AG09319 (cell line): ENCODE measurements around the gene SLAMF7.

ENCODE experiments used
- DNase-seq: peaks from one replicate; pipeline ENCODE4 v3.0.0-alpha.2; 2010; ENCODE audit warnings: low read depth; ENCODE audit errors: extremely low read depth
- TF ChIP-seq, protein P1 (sequence below): IDR thresholded peaks from 2 replicates; pipeline ENCODE4 v1.5.1; 2011; ENCODE audit warnings: low read depth, mild to moderate bottlenecking, inconsistent platforms, low read length, moderate library complexity

Gene SLAMF7

GRCh38 chr1:160743266-160743665, 4.2 kb downstream of the SLAMF7 start:
- TF ChIP-seq, protein P1, sequence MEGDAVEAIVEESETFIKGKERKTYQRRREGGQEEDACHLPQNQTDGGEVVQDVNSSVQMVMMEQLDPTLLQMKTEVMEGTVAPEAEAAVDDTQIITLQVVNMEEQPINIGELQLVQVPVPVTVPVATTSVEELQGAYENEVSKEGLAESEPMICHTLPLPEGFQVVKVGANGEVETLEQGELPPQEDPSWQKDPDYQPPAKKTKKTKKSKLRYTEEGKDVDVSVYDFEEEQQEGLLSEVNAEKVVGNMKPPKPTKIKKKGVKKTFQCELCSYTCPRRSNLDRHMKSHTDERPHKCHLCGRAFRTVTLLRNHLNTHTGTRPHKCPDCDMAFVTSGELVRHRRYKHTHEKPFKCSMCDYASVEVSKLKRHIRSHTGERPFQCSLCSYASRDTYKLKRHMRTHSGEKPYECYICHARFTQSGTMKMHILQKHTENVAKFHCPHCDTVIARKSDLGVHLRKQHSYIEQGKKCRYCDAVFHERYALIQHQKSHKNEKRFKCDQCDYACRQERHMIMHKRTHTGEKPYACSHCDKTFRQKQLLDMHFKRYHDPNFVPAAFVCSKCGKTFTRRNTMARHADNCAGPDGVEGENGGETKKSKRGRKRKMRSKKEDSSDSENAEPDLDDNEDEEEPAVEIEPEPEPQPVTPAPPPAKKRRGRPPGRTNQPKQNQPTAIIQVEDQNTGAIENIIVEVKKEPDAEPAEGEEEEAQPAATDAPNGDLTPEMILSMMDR, result no peak
- DNase-seq, result no peak

DNA sequence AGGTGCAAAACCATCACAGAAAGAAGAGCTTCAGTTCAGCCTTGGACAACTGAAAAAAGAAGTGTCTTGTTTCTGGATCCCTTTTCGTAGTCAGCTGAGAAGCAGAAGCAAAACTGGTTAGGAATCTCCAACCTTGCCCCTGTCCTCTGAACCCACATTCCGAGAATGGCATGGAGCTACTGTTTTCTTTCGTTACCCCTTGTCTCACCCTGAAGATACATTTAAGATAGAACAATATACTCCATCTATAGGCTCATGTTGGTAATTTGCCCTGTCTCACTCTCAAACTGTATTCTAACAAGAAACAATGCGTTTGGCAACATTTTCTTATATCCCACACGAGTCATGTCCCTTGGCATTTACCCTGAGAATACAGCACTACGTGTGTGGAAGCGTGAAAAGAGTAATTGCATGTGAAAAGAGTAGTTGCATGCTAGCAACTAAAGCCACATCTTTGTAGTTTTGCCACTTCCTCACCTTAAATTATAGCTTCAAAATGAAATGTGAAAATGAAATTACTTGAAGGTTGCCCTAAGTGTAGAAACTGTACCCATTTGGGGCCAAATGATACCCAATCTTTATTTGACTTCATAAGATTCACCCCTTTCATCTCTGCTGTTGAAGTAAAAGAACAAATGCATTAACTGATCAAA, 5.3 kb downstream of the SLAMF7 start:
- no peak for DNase-seq
- TF ChIP-seq, protein P1, result no peak

- DNase-seq, result no peak
- TF ChIP-seq, protein P1, result no peak
These were observed 5.9 kb downstream of the SLAMF7 start for GRCh38 chr1:160744852-160745520.

DNA sequence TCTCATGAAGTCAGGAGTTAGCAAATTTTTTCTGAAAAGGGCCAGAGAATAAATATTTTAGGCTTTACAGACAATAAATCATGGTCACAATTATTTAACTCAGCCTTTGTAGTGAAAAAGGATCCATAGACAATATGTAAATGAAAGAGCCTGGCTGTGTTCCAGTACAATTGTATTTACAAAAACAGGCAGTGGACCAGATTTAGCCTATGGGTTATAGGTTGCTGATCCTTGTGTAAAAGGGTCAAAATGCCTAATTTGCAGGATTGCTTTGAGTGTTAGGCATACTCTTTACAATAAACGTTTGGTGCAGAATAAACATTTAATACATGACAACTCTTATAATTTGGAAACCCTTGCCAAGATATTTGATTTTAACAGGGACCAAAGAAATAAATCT, 6.5 kb downstream of the SLAMF7 start:
- TF ChIP-seq, protein P1, result no peak
- no peak for DNase-seq

- TF ChIP-seq, protein P1, result no peak
- no peak for DNase-seq
These were observed 7.9 kb downstream of the SLAMF7 start for GRCh38 chr1:160746836-160747500.

- no peak for DNase-seq
- TF ChIP-seq, protein P1, result no peak
These were observed 8.7 kb downstream of the SLAMF7 start for GRCh38 chr1:160747717-160748116.
